Kidney glomerular epithelial cell (primary cell): ENCODE measurements around the gene TPP1.

Experiments
- DNase-seq: peaks from one replicate; lab custom pipeline; 2025; lab: John Stamatoyannopoulos, UW

Gene TPP1

DNA sequence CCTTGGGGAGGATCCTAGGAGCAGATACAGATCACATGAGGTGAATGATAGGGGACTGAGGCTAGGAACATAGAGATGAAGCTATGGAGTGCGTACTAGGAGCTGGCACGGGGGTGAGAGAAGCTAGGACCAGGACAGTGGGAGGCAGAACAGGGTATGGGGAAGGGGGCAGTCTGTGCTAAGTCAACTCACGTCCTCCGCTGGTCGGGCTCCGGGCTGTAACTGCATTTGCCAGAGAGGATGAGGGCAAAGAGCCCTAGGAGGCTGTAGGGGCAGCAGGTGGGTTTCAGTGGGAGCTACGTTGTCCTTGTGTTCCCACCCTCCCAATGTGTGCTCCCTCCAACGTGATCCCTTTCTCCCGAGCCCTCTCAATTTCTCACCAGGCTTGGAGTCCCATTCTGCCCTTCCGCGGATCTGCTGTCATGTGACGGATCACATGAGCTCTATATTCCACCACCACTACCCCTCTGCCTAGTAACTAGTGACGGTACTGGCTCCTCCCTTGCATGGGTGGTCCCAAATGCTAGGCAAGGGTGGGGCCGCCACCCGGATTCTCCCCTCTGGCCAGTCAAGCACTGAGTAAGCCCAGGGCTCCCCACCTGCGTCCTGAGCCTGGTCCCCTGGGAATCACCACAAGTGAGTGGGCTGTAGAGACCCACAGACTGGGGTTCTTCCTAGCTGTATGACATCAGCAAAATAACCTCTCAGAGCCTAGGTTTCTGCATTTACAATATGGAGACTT, at the start of gene TPP1:
Gene TPP1 (minus strand): TSS at position 419 of the 742 bp plus-strand sequence. CDS start 22 bp downstream, at position 397.
- peak; percentile 89 for DNase-seq

DNA sequence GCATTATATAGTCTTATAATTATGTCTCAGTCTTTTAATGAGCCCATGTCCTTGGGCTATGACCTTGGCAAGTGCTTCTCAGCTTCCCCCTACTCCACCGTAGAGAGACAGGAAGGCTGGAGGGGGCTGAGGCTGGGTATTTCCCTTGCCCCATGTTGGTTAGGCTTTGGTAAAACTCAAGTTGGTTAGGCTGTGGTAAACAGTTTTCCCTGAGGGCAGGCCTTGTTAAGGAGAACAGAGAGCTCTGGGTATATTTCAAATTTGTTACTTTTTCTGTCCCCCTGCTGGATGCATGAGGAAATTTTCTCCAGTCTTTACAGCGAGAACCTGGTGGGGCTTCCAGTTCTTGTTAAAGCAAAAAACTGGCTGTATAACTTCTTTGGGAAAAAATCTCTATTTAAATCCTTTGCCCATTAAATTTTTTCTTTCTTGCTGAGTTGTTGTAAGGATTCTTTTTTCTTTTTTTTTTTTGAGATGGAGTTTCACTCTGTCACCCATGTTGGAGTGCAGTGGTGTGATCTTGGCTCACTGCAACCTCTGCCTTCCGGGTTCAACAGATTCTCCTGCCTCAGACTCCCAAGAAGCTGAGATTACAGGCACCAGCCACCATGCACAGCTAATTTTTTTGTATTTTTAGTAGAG, 48.6 kb upstream of the TPP1 start:
- peak; percentile 6 for DNase-seq

DNA sequence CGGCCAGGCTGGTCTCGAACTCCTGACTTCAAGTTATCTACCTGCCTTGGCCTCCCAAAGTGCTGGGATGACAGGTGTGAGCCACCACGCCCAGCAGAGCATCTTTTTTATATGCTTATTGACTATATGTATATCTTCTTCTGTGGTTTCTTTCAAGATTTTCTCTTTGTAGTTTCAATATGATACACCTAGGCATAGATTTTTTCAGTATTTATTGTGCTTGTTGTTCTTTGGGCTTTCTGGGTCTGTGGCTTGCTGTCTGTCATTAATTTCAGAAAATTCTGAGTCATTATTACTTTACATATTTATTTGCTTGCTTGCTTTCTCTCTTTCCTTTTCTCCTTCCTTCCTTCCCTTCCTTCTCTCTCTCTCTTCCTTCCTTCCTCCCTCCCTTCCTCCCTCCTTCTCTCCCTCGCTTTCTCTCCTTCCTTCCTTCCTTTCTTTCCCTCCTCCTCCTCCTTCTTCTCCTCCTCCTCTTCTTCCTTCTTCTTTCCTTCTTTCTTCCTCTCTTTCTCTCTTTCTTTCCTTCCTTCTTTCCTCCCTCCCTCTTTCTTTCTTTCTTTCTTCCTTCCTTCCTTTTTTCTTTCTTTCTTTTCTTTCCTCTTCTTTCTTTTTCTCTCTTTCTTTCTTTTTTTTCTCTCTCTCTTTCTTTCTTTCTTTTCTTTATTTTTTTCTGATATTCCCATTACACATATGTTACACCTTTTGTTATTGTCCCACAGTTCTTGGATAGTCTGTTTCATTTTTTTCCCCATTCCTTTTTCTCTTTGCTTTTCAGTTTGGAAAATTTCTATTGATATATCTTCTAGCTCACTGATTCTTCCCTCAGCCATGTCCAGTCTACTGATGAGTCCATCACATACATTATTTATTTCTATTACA, 47.3 kb upstream of the TPP1 start:
- no peak for DNase-seq

DNA sequence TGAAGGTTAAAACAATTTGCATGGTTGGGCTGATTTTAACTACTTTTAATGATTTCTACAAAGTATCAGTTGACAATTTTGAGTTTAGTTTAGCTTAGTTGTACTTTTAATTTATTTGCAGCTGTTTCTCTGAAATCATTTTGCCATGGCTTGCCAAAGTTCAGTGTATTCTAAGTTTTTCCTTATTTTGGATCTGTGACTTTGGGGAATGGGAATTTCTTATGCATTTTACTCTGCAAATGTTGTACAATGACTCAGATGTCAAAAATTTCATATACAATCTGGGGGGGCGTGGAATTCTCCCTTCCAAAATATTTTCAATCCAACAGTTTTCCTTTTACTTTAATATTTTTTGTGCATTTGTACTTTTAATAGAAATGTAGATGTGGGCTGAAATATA, 45.3 kb upstream of the TPP1 start:
- no peak for DNase-seq

DNA sequence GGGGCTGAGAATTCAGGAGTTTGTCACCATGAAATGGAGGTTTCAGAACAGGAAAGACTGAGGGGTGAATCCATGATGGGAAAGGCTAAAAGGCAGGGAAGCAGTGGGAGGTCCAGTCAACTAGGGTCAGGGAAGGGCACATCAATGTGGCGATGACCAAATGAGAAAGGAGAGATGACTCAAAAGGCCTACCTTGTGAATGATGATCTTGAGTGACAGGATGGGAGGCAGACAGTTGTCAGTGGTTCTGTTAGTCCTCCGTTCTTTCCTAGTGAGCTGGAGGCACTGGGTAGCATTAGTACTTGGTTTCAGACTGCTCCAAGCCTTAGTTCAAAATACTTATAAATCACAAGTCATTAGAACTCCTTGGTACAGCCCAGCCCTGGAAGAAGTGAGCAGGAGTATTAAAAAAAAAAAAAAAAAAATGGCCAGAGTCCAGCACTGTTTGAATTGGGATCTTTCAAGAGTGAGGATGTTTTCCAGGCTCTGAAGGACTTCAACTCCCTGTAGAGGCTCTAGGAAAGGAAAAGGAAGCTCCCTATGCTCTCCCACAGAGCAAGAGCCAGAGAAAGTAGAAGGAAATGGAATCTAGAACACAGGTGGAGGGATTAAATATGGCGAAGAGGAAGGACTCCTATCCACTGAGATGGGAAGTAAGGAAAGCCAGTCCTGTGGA, 44.7 kb upstream of the TPP1 start:
- DNase-seq, result no peak

DNA sequence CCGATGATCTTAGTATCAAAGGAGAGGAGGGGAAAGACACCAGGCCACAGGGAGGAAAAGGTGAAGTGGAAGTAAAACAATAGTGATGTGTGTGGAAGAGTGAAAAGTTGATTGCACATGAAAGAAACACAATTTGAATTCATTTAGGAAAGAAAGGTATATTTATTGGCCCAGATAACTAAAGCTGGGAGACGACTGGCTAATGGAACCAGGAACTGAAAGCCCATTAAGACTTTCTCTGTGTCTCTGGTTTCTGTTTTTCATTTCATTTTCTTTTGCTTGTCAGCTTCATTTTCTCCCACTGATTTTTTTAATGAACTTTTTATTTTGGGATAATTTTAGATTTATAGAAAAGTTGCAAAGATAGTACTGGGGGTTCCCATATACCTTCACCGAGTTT, 41.5 kb upstream of the TPP1 start:
- DNase-seq, result no peak

DNA sequence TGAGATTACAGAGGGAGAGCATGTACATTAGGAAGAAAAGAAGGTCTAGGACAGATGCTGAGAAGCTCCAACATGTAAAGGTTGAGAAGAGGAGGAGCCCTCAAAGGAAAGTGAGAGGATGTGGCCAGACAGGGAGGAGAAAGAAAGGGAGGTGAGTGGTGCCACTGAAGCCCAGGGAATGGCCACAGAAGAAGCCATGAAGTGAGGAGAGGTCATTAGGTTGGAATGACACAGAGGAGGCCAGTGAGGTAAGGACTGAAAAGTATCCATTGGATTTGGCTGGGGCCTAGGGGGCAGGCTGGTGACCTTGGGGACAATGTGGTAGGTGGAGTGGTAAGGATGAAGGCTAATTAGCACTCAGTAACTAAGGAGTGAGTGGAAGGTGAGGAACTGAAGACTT, 39.4 kb upstream of the TPP1 start:
- no peak for DNase-seq

DNA sequence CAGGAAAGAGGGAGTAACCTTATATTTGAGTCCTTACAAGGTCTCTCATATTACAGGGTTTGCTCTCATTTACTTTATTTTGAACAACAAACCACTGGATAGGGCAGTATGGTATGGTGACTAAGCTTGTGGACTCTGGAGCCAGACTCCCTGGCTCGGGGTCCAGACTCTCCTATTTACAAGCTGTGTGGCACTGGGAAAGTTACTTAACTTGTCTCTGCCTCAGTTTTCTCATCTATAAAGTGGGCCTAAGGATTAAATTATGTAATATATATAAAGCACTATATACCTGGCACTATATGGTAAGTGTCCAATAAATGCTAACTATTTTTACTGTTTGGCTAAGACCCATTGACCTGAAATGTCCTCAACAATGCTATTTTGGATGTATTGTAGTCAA, 38.1 kb upstream of the TPP1 start:
- no peak for DNase-seq

DNA sequence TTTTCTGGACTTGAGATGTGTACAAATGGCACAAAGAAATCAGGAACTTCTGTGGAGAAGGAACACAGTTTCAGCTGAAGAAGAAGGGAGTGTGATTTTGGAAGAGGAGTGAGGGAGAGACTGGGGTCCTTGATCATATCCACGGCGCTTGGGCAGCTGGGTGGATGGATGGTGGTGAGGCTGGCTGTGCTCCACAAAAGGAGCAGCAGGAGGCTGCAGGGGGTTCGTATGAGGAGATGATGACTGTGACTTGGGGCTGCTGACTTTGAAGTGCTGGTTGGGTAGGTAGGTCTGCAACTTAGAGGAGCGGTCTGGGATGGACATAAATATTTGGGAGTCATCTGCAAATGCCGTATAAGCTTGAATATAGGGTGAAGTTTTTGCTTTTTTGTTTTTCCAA, 37.7 kb upstream of the TPP1 start:
- no peak for DNase-seq

DNA sequence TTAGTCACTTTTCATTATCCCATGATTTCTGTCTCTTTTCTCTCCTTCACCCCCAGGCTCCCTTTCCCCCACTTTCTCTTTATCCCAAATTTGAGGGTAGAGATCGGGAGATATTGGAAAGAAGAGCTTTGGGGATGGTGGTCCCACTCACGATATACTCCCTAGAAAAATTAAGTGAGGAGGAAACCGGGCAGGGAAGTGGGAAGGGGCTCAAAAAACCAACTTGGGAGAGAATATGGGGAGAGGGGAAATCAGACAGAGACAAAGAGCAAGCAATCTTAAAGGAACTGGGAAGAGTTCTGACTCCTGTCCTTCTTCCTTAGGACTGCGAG, 37.3 kb upstream of the TPP1 start:
- DNase-seq, result no peak

DNA sequence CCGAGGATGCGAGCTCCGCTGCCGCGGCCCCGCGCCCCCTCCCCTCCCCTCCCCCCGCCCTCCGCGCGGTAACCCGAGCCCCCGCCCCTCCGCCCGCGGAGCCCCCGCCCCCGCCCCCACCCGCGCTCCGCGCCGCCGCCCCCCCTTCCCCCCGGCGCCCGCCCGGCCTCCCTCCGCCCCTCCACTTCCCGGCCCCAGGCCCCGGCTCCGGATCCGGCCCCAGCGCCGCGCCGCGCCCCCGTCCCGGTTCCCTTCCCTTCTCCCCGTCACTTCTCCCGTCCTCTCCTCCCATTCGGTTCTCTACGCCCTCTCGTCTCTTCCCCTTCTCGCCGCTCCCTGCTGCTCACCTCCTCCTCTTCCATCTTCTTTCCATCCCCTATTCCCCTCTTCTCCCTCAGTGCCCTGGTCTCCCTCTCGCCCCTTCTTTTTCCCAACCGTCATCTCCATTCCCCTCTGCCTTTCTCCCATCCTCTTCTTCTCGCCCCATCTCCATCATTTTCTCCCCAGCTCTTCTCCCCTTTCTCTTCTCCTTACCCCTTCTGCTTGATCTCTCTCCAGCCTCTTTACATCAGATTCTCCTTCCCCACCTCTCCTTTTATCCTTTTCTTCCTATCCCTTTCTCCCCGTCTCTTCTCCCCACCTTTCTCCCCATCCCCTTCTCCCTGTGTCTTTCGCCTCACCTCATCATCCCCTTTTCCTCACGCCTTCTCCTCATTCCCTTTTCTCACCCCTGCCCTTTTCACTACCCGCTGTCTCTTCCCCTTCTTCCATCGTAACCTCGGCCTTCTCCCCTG, 36.8 kb upstream of the TPP1 start, which contains the start of gene DCHS1:
Gene DCHS1 (minus strand): TSS at position 20 of the 794 bp plus-strand sequence. CDS start 14,196 bp downstream, outside the sequence.
- no peak for DNase-seq

DNA sequence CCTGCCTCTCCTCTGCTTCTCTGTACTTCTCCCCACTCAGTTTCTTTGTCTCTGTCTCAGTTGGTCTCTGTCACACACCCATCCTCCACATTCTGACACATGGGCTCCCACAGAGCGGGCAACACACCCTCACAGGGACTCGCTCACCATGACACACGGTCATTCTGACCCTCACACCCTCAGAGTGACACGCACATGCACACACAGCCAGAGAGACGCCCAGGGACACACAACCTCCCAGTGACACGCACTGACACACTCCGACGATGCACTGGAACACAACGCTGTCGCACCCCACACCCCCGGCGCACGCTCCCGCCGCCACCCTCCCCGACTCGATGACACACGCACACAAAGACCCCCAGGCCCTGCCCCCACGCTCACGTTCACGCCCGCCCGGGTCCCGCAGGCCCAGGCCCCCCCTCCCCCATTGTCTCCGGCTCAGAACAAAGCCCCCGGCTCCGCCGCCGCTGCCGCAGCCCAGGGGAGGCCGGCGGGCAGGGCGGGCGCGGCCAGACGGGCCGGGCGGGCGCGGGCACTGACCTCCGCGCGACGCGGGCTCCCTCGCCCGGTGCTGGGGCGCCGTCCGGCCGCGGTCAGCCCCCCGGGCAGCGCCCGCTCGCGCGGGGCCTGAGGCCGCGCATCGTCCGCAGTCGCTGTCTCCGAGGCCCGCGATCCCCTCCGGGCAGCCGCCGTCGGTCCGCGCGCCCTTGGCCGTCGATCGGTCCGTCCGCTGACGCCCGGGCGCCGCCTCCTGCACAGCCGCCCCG, 36.0 kb upstream of the TPP1 start:
- DNase-seq, result no peak

DNA sequence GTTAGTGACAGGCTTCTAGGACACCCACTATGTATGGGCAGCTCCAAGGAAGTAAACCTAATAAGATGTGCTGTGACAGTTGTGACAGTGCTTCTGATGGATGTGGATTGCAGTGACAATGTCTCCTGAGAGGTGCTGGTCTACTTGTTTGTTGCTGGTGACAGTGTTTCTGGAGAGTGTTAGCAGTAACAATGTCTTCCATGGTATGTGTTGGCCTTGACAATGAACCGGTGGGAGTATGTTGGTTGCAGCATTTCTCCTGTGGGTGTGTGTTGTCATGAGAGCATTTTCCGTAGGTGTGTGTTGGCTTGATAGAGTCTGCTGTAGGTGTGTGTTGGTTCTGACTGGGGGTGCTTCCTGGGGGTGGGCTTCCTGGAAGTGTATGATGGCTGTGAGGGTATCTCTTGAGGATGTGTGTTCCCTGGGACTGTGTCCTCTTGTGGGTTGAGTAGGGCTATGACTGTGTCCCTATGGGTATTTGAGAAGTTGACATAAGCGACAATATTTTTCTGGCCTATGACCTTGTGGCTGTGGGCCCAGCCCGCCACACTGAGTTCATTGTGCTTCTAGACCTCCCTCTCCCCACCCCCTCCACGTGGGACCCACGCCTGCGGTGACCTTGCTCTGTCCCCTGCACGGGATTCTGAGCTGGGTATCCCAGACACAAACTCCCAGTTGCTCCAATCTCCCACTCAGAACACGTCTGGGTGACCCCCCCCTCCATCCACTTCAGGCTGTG, 35.2 kb upstream of the TPP1 start:
- no peak for DNase-seq

DNA sequence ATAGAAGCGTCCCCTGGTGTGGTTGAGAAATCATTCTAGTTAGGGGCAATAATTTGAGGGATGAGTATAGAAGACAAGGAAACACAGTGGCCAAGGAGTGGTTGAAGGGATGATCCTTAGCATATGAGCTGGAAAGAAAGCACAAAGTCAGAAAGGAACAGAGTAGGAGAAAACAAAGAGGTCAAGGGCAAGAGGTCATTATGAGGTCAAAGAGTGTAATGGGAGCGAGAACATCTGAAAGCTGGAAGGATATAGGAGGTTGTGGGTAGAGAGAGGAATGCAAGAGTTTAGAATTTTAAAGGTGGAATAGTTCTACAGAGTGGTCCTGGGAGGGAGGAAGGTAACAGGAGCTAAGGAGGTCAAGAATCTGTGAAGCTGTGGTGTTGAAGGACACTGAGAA, 34.4 kb upstream of the TPP1 start:
- no peak for DNase-seq

DNA sequence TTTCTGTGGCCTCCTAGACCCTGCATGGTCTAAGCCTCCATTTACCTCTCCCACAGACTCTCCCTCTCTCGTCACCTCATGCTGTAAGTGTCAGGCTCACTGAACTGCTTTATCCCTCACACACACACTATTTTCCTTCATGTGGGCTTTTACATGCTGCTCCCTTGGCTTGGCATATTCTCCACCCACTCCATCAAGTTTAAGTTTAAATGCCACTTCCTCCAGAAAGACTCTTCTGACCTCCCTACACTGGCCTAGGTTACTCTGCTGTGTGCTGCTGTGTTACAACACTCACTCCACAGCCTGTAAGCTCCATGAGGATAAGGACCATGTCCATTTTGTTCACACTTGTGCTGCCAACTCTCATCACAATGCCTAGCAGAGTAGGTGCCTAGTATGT, 33.9 kb upstream of the TPP1 start:
- DNase-seq, result no peak

DNA sequence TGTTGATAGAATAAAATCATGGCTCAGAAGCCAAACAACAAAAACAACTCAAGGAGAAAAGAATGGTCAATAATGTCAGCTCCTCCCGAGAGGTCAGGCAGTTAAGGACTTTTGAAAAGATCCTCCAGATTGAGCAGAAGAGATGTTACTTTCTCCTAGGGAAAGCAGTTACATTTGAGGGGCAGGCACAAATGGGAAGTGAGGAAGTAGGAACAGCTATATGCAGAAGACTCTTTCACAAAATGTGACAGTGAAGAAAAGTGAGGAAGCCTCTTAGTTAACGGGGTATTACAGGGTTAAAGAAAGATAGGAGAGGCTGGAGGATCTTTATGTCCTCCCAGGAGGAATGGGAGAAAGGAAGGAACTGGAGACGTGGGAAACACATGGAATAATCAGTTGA, 33.0 kb upstream of the TPP1 start:
- DNase-seq, result no peak

DNA sequence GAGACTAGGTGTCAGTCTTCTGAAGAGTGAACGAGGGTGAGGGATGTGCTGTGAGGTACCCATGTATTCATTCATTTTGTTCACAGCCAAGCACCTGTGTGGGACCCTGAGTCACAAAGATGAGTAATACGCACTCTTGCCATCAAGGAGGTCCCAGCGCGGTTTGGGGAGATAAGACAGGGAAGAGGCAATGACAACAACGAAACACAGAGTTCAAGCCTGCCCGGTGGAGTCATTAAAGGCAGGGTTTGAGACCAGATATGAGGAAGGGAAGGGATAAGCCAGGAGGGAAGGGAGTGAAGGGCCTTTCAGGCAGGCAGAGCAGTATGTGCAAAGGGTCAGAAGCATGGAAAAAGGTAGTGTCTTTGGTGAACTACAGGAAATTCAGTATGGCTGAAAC, 31.8 kb upstream of the TPP1 start:
- DNase-seq, result no peak

DNA sequence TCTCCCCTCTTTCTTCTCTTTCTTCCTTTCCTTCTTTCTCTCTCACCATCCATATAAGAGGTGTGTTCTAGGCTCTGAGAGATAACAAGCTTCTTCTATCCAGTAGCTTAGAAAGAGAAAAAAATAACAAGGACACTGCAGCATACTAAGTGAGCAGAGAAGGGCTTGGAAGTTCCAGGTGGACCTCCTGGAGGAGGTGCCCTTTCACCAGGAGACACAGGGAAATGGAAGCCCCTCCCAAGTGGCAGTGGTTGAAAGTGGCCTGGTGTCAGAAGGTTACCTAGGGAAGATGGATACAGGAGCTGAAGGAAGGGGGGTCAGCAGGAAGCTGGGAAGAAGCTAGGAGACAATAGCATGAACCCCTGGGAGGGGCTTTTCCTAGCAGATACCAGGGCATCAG, 30.9 kb upstream of the TPP1 start:
- no peak for DNase-seq

DNA sequence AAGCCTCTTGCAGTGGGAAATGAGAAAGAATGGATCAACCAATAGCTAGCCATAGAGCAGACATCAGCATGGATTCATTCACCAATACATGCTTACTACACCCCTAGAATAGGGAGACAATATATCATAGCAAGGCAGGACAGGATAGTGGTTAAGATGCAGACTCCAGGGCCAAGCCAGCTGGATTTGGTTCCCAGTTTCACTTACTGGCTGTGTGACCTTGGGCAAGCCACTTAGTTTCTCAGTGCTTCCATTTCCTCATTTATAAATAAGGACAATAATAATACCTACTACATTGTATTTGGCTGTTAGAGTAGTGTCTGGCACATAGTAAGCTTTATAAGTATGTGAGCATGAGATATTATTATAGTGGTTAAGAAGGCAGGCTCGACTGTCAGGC, 29.3 kb upstream of the TPP1 start:
- no peak for DNase-seq

DNA sequence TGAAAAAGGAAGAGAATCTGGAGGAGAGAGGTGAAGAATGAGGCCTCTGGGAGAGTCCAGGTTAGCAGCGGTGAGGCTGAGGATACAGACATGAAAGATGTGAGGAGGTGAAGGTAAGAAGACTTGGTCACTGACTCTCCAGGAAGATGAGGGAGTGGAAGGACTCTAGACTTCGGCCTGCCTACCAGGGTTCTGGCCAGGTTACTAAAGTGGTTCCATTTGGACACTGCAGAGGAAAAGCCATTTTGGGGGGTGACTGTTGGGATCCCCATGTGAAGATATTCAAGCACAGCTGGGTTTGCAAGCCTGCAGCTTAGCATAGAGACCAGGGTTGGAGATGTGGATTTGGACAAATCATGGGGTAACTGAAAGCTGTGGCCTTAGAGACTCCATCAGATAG, 28.6 kb upstream of the TPP1 start:
- DNase-seq, result no peak
